ENCODE data around the gene MIER1.

GRCh38 chr1:66944330-66945274 is 19.8 kb downstream of the MIER1 start:
- TF ChIP-seq EZH2phosphoT487 (IDR thresholded peaks at IDR 0.05) (no peak), CTCF (IDR thresholded peaks at IDR 0.05) (no peak), EZH2 (IDR thresholded peaks at IDR 0.05) (no peak)

Data from neural progenitor cell (in vitro differentiated cells).